Stimulated activated CD4-positive, alpha-beta T cell treated with anti-CD3 and anti-CD28 coated beads, TNF-alpha, amount 100 ng/mL, for 4 hours (primary cell): ENCODE results near the gene C5orf15.

ENCODE experiments used
- DNase-seq, 3 experiments: peaks; one replicate each; pipeline ENCODE4 v3.0.0-alpha.2; 2020; ENCODE audit warnings: low read depth in 3 of 3

C5orf15 gene

GRCh38 chr5:133968204-133968980 is at the start of gene C5orf15:
TSS of gene C5orf15 (minus strand) at chr5:133968625. CDS start at chr5:133968584, 41 bp downstream.
- peak; percentile 73 to 77 (median 73) for DNase-seq

- no peak for DNase-seq
These were observed 39.9 kb upstream of the C5orf15 start for GRCh38 chr5:134008266-134008749.

- no peak for DNase-seq
These were observed 39.3 kb upstream of the C5orf15 start for GRCh38 chr5:134007581-134008265.

- no peak for DNase-seq
These were observed 37.7 kb upstream of the C5orf15 start for GRCh38 chr5:134006115-134006514.

GRCh38 chr5:134005417-134006061 is 37.1 kb upstream of the C5orf15 start:
- no peak for DNase-seq

- peak; percentile 61 to 66 (median 63) for DNase-seq
These were observed 36.4 kb upstream of the C5orf15 start, which contains the start of gene VDAC1 for GRCh38 chr5:134004626-134005416. TSS of gene VDAC1 (minus strand) at chr5:134004975. CDS start at chr5:133993012, 11,963 bp downstream.

- peak; percentile 22 to 50 (median 39) for DNase-seq
These were observed 35.6 kb upstream of the C5orf15 start for GRCh38 chr5:134003817-134004625.

- peak in 1 of 3 experiments; percentile 15 for DNase-seq
These were observed 34.8 kb upstream of the C5orf15 start for GRCh38 chr5:134003064-134003816.

- no peak for DNase-seq
These were observed 33.7 kb upstream of the C5orf15 start for GRCh38 chr5:134001938-134002731.

- DNase-seq: no peak
These were observed 32.5 kb upstream of the C5orf15 start for GRCh38 chr5:134000696-134001453.

- DNase-seq: no peak
These were observed 31.7 kb upstream of the C5orf15 start for GRCh38 chr5:134000091-134000511.

GRCh38 chr5:133998807-133999206 is 30.4 kb upstream of the C5orf15 start:
- DNase-seq: no peak

GRCh38 chr5:133998042-133998441 is 29.6 kb upstream of the C5orf15 start:
- no peak for DNase-seq

GRCh38 chr5:133996683-133997252 is 28.3 kb upstream of the C5orf15 start:
- no peak for DNase-seq

GRCh38 chr5:133995883-133996563 is 27.6 kb upstream of the C5orf15 start:
- DNase-seq: no peak

GRCh38 chr5:133995341-133995740 is 26.9 kb upstream of the C5orf15 start:
- no peak for DNase-seq

GRCh38 chr5:133994990-133995333 is 26.5 kb upstream of the C5orf15 start:
- no peak for DNase-seq
